Body of pancreas (tissue), 4 donors: ENCODE measurements around the gene GRIK4.

ENCODE experiments used
- POLR2A ChIP-seq, 3 donors: fragments of 450-650 bp; IDR thresholded peaks; one replicate each; pipeline ENCODE4 v1.6.1; 2016; ENCODE audit warnings: antibody characterized with exemption in 3 of 3, mild to moderate bottlenecking in 2 of 3
- TF ChIP-seq, protein P1 (sequence below), 7 experiments: fragments of 450-650 bp in 4 of 7; fragments of 200-600 bp in 3 of 7; sonication (generic) in 3 of 7; IDR thresholded peaks; one replicate each; pipeline ENCODE4 v1.5.1; 2016 to 2019; ENCODE audit warnings: antibody characterized with exemption in 7 of 7

DNA sequence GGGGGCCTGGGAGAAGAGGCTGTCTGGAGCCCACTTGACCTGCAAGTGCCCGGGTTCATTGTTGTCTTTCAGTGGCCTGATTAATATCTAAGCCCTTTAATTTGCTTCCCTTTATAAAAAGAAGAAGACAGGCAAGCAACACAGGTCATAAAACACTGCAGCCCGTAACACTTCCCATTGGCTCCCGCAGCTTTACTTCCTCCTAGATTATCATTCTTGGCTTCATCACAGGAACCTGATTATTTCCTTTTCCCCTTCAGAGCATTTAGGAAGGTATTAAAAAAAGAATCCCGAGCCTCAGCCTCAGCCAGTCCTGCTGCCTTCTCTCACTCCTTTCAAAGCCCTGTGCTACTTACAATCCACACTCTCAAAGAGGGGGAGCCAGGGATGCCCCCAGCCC, 183.2 kb downstream of the GRIK4 start:
- TF ChIP-seq, protein P1, sequence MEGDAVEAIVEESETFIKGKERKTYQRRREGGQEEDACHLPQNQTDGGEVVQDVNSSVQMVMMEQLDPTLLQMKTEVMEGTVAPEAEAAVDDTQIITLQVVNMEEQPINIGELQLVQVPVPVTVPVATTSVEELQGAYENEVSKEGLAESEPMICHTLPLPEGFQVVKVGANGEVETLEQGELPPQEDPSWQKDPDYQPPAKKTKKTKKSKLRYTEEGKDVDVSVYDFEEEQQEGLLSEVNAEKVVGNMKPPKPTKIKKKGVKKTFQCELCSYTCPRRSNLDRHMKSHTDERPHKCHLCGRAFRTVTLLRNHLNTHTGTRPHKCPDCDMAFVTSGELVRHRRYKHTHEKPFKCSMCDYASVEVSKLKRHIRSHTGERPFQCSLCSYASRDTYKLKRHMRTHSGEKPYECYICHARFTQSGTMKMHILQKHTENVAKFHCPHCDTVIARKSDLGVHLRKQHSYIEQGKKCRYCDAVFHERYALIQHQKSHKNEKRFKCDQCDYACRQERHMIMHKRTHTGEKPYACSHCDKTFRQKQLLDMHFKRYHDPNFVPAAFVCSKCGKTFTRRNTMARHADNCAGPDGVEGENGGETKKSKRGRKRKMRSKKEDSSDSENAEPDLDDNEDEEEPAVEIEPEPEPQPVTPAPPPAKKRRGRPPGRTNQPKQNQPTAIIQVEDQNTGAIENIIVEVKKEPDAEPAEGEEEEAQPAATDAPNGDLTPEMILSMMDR (IDR thresholded peaks at IDR 0.05): no peak
- TF ChIP-seq POLR2A (IDR thresholded peaks at IDR 0.05): no peak
